Smooth muscle cell of the brain vasculature (primary cell): ENCODE results near the gene CAPN1.

Experiments
- DNase-seq: peaks from one replicate; pipeline ENCODE4 v3.0.0-alpha.2; 2012; ENCODE audit warnings: low read depth, low spot score

CAPN1 gene

GRCh38 chr11:65189191-65189590 lies 7.5 kb downstream of the CAPN1 start:
- DNase-seq, result no peak

DNA sequence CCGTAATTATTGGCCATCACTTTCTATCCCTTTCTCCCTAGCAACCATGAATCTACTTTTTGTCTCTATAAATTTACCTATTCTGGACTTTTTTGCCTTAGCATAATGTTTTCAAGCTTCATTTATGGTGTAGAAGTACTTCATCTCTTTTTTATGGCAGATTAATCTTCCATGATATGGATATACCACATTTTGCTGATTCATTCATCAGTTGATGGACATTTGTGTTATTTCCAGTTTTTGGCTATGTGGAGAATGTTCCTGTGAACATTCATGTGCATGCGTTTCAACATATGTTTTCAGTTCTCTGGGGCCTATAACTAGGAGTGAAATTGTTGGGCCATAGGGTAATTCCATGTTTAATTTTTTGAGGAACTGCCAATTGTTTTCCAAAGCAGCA lies 12.8 kb downstream of the CAPN1 start:
- no peak for DNase-seq

DNA sequence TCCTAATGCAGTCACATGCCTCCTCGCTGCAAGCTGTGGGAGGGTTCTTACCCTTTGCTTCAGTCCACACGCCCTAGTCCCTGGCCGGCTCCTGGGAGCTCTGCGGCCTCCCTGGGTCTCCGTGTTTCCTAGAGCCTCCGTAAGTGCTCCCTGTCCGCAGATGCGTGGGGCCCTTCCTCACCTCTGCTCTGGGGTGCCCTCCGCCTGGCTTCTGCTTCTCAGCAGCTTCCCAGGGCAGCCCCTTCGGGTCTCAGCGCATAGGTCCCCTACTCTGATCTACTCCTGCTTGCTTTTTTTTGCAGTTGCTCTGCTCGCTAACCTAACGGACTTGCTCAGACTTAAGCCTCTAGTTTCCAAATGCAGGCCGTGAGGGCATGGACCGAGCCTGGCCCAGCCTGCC lies 22.4 kb downstream of the CAPN1 start:
- no peak for DNase-seq

- no peak for DNase-seq
These were observed 23.2 kb downstream of the CAPN1 start for GRCh38 chr11:65204646-65205601.

- no peak for DNase-seq
These were observed 23.9 kb downstream of the CAPN1 start for GRCh38 chr11:65205602-65205967.

DNA sequence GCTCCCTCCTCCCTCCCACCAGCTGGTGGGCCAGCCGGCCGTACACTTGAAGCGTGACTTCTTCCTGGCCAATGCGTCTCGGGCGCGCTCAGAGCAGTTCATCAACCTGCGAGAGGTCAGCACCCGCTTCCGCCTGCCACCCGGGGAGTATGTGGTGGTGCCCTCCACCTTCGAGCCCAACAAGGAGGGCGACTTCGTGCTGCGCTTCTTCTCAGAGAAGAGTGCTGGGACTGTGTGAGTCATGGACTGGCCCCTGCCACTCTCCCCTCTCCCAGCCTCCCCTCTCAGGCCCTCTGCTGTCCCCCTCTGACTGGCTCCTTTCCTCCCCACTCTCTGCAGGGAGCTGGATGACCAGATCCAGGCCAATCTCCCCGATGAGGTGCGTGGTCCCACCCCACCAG lies 24.7 kb downstream of the CAPN1 start:
- no peak for DNase-seq

DNA sequence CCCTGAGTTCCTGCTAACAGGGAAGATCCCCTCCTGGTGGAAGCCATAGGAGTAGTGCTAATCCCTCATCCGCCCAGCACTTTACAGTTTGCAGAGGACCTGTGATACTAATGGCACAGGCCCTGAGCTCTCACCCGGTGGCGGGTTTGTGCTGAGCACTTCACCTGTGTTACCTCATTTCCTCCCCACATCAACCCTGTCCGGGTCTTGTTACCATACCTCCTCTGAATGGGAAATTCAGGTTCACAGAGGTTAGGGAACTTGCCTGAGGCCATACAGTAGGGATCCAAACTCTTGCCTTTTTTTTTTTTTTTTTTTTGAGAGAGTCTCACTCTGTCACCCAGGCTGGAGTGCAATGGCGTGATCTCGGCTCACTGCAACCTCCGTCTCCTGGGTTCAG lies 25.2 kb downstream of the CAPN1 start:
- DNase-seq, result no peak

- no peak for DNase-seq
These were observed 26.4 kb downstream of the CAPN1 start for GRCh38 chr11:65207918-65208784.

GRCh38 chr11:65208785-65209710 lies 27.3 kb downstream of the CAPN1 start:
- no peak for DNase-seq

GRCh38 chr11:65209711-65210360 lies 28.1 kb downstream of the CAPN1 start:
- DNase-seq, result no peak

DNA sequence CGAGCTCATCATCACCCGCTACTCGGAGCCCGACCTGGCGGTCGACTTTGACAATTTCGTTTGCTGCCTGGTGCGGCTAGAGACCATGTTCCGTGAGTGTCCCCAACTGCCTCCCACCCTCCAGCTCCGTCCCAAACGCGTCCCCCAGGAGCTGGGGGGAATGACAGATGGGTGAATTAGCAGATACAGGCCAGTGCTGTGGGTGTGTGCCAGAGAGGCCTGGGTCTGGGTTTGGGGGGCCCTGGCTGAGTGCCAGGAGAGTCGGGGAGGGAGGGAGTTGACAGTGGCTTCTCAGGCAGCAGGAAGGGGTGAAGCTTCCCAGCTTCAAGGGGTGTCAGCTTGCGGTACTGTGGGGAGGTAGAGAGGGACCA lies 28.6 kb downstream of the CAPN1 start:
- DNase-seq, result no peak

DNA sequence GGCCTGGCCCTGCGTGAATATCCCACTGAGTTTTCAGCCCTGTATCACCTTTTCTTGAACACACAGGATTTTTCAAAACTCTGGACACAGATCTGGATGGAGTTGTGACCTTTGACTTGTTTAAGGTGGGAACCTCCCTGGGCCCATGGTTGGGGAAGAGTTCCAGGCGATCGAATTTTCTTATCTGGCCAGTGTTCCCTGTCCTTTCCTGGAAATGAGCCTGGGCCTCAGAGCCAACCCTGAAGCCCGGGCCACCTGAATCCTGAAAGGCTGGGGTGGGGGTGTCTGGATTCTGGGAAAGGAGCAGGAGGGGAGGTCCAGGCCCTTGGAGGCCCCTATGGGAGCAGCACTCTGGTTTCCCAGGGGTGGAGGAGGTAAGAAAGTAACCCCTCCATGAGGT lies 29.0 kb downstream of the CAPN1 start:
- DNase-seq, result no peak

DNA sequence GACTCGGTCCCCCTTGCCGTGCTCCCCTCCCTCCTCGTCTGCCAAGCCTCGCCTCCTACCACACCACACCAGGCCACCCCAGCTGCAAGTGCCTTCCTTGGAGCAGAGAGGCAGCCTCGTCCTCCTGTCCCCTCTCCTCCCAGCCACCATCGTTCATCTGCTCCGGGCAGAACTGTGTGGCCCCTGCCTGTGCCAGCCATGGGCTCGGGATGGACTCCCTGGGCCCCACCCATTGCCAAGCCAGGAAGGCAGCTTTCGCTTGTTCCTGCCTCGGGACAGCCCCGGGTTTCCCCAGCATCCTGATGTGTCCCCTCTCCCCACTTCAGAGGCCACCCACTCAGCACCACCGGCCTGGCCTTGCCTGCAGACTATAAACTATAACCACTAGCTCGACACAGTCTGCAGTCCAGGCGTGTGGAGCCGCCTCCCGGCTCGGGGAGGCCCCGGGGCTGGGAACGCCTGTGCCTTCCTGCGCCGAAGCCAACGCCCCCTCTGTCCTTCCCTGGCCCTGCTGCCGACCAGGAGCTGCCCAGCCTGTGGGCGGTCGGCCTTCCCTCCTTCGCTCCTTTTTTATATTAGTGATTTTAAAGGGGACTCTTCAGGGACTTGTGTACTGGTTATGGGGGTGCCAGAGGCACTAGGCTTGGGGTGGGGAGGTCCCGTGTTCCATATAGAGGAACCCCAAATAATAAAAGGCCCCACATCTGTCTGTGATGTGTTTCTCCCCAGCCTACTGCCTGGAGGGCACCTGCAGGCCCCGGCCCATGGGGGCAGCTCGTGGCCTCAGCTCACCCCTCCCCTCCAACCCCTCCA lies 29.8 kb downstream of the CAPN1 start:
- no peak for DNase-seq

GRCh38 chr11:65212226-65212801 lies 30.6 kb downstream of the CAPN1 start:
- DNase-seq, result no peak

DNA sequence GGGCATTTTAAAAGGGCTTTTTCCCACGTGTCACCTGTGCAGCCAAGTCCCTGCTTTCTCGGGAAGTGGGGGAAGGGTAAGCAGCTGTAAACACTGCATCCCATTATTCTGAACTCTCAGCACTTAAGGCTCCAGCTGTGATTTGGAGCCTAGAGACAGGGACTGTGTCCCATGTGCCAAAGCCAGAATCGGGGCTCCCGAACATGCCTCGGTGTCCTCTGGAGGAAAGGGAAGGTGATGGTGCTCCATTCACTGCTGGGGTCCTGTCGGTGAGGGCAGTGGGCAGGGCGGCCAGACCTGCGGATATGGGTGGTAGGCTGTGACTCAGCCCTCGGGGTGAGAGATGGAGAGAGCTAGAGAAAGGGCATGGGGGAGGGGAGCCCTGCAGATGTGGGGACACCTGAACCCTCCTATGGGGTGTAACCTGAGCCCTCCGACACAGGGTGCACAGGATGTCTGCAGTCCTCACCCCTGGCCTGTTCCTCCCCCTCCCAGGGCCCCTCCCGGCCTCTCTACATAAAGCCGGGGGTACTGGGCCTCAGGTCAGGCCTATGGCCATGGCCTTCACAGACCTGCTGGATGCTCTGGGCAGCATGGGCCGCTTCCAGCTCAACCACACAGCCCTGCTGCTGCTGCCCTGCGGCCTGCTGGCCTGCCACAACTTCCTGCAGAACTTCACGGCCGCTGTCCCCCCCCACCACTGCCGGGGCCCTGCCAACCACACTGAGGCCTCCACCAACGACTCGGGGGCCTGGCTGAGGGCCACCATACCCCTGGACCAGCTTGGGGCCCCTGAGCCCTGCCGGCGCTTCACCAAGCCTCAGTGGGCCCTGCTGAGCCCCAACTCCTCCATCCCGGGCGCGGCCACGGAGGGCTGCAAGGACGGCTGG lies 31.8 kb downstream of the CAPN1 start:
- no peak for DNase-seq

DNA sequence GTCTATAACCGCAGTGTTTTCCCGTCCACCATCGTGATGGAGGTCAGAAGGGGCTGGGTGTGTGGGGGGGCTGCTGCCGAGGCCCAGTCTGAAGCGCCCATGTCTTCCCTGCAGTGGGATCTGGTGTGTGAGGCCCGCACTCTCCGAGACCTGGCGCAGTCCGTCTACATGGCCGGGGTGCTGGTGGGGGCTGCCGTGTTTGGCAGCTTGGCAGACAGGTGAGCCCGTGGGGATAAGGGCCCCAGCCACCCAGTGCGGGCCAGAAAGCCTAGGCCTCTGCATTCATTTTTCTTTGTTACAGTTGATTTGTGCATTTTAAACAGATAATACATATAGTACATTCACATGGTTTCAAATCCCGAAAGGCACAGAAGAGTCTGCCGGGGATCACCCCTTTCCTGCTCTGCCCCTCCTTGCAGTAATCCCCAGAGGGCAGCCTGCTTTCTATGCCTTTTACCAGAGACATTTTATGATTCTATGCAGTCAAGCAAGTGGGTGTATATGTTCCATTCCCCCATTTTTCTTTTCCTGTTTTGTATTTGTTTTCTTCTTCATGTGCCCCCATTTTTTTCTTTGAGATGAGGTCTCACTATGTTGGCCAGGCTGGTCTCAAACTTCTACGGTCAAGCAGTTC lies 32.6 kb downstream of the CAPN1 start:
- no peak for DNase-seq

DNA sequence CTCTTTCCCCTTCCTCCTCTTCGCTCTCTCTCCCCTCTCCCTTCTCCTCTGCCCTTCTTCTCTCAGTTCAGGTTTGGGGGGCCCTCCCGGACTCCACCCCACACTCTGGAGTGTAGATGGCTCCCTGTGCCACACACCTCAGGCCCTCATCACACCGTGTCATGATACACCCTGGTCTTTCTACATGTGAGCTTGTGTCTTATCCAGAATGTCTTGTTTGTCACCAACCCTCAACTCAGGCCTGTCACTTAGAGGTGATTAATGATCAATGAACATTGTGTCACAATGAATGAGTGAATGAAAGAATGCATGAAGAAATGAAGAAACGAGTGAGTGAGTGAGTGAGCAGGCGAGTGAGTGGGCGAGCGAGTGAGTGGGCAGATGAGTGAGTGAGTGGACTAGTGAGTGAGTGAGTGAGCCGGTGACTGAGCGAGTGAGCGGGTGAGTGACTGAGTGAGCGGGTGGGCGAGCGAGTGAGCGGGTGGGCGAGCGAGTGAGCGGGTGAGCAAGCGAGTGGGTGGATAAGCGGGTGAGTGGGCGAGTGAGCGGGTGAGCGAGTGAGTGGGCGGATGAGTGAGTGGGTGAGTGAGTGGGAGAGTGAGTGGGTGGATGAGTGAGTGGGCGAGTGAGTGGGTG lies 33.8 kb downstream of the CAPN1 start:
- no peak for DNase-seq

DNA sequence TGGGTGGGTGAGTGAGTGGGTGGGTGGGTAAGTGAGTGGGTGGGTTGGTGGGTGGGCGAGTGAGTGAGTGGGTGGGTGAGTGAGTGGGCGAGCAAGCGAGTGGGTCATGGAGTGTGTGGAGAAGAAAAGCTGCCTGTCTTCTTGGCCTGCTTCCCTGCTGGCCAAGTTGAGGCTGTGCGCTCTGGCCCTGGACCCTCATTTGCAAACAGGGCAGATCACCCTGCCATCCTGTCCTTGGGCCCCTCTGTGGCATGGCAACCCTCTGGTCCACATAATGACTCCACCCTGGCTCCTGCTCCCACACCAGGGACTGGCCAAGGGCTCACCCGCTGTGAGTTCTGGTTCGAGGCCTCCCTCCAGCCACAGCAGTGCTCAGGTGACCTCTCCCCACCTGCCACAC lies 35.1 kb downstream of the CAPN1 start:
- DNase-seq, result no peak
